Measurements from ENCODE around the gene ITGA2B.
"Not testable (repeated sequence)": the region's sequence is repeated elsewhere in the genome, so short reads cannot be mapped to it uniquely, and the experiment has no call there.

The ITGA2B gene

DNA sequence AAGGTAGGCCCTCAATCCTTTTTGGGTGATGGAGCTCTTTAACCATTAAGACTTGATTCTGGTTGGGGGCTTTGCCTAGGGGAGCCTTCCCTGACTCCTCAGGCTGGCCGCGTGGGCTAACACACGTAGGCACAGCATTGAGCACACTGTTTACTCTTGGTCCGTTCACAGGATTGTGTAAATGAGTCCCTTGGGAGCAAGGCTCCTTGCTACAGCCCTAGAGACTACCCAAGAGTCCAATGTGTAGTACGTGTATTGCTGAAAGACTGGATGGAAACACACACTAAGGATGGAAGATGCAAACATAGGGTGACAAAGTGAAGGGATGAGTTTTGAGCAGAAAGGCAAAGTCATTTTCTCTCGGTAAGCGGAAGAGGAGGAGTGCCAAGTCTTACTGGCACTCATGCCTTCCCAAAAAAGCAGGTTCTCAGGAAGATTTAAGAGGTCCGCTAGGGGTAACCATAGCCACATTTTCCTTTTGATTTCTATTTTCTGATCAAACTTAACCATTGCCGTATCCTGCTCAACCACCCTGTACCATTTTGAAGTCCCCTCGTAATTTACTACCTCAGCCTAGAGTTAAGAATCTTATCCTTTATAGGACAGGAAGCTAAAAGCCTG lies 911 bp upstream of the ITGA2B start:
- DNase-seq, result no peak

DNA sequence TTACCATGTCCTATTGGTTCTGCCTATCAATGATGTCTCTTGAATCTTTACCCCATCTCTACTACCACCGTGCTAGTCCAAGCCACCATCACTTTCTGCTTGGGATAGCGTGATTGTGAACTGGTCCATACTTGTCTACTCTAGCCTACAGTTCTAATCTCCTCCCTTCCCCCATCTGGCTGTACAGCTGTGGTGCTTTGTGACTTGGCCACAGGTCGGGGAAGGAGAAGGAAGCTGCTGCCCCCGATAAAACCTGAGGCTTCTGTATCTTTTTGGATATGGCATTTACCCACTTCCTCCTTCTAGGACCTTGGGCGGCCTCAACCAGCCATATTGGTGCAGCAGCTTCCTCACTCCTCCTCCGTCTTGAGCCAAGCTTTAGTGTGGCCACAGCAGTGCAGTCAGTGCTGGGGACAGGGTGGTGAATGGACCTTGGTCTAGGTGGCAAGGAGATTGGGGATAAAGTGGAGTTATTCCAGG lies 314 bp upstream of the ITGA2B start:
- no peak for DNase-seq

DNA sequence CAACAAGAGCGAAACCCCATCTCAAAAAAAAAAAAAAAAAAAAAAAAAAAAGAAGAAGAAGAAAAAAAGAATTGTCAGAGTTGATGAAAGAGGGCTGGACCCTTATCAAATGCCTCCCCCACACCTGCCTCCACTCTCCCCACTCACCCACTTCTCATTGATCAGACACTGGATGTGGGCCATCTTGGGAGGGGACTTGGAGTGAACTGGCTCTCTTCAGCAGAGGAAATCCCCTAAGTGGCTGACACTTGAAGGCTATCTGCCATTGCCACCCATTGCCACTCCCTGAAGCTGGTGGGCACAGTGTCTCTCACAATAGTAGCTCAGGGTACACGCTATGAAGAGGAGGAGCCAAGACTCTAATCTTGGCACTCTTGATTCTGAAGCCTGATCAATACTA lies 1.6 kb downstream of the ITGA2B start:
- no peak for DNase-seq

DNA sequence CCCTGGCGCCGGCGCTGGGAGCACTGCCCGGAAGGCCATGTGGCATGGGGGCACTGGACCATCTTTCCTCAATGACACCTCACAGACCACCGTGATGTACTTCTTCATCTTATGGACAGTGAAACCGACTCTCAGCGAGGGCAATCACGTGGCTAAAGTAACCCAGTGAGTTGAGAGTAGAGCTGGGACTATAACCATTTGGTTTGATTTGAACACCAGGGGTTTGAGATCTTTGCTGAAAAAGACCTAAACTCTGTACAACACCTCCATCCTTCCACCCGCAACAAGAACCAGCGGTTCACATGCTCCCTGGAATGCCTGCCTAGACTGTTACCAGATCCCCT lies 3.3 kb downstream of the ITGA2B start:
- DNase-seq, result no peak

DNA sequence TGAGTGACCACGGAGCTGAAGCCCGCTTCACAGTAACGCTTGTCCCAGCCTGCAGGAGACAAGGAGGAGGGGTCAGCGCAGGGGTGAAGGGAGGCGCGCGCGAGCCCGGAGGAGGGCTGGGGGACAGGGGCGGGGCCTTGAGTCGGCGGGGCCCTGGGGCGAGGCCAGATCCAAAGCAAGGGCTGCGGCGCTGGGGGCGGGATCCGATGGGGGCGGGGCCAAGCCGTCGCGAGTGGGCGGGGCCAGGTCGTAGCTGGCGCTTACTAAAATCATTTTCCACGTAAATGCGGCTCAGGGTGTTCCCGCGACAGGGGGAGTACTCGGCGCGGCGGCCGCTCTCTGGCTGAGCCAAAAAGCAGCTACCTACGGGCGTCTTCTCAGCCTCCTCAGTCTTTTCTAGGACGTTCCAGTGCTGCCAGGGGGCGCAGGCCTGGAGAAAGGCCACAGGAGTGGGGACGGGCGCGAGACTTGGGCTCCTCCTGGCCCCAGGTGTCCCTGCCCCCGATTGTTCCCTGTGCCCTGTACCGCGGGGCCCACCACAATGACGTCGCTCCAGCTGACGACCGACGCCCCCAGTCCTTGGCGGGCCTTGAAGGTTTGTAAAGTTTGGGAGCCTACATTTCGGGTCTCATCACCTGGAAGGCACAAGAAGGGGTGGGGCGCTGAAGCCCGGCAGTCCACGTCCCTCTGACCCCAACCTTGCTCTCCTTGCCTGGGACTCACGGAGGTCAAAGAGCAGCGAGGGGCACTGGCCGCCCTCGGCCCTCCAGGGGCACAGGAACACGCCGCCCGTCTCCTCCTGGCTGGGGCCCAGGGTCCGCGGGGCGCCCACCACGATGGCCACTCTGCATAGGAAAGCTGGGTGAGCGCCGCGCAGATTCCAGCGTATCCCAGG lies 3.9 kb downstream of the ITGA2B start:
- DNase-seq, result peak; percentile 85 to 87

DNA sequence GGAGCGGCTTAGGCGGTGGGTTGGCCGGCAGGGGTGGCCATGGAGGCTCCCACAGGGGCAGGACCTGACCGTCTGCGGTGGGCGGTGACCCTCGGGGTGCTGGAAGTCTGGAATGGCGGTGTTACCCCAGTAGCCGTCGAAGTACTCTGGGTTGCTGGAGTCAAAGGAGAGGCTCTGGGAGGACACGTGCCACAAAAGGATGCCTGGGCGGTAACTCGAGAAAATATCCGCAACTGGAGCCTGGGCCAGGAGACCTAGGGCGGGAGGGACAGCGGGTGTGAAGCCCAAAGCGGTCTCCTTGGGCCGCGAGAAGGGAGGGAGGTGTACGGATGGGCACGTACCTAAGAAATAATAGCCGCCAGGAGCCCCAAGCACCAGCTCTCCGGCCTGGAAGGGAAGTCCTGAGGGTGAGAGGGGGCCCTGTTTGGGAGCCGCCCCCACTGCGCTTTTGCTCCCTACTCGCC lies 4.6 kb downstream of the ITGA2B start:
- no peak for DNase-seq

DNA sequence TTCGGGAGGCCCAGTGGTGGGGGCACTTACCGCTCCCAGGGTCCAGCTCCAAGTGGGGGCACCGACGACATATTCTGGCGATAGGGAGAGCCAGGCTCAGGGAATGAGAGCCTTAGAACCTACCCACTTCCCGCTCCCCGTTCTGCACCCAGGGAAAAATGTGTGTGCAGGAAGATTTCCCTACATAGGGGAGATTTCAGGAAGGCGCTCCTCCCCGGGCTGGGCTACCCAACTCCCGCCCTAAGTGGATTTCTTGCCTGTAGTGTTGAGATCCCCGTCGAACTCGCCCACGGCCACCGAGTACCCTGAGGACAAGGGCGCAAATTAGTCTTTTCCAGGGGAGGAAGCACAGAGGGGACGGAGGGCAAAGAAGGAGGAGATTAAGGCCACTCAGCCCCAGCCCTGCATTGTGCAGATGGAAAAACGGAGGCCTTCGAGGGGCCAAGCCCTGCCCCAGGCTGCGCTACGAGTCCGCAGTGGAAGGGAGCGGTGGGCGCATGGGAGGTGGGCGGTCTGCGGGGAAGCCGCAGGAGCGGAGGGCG lies 5.1 kb downstream of the ITGA2B start:
- DNase-seq, result no peak

DNA sequence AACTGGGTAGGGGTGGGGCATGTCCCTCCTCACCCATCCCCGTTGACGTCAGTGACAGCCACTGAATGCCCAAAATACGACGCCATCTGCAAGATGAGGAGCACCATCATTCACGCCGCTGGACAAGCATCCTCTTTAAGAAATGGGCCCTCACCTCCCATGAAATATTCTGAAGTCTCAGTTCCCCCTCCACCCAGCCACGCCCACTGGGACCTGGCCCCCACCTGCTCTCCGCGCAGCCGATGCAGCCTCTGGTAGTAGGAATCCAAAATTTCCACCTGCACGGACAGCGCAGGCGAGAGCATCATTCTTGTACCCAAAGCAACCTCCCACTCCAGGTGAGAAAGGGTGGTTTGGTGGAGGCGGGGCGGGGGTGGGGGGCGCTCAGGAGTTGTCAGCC lies 5.6 kb downstream of the ITGA2B start:
- no peak for DNase-seq

DNA sequence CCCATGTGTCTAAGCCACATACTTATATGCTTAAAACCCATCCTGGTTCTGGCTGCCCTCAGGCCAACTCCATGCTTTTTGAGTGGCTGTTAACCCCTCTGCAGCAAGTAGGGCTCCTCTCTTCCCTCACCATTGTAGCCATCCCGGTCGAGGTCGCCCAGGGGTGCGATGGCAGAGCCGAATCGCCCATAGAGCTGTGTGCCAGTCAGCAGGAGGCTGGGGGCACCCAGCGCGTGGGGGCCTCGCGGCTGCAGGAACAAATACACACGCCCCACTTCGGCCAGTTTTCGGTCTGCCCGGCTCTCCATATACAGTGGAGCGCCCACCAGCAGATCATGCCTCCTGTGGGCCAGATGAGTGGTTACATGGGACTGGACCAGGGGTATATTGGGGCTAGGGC lies 6.1 kb downstream of the ITGA2B start:
- DNase-seq, result no peak

DNA sequence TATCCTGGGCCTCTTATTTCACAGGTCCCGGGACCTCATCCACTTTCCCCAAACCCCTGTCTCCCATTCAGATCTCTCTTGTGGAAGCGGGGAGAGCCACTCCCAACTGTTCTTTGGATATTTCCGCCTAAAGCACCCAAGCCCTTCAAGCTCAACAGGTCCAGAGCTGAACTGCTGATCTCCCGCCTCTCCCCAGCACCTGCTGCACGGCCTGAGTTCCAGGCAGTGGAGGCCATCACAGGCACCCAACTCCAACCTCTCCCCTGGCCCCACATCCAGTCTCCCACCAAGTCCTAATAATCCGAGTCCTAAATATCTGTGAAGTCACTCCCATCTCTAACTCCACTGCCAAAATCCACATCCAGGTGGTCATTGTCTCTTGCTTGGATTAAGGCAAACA lies 6.5 kb downstream of the ITGA2B start:
- DNase-seq, result no peak

DNA sequence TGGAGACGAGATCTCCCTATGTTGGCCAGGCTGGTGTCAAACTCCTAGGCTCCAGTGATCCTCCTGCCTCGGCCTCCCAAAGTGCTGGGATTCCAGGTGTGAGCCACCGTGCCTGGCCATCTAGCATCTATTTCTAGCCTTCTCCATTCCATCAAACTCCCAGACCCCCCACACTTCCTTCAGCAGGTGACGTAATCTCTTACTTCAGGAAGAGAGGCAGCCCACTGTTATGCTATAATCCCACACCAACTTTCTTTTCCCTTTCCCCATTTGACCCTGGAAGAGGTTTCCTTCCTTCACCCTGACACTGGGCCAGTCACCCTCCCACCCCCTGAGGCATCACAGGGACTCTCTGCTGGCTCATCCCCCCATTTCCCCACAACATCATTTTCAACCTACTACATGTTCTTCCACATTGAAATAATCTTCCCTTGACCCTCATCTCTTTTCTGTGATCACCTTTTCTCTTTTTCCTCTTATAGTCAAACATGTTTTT lies 7.6 kb downstream of the ITGA2B start:
- DNase-seq, result no peak

DNA sequence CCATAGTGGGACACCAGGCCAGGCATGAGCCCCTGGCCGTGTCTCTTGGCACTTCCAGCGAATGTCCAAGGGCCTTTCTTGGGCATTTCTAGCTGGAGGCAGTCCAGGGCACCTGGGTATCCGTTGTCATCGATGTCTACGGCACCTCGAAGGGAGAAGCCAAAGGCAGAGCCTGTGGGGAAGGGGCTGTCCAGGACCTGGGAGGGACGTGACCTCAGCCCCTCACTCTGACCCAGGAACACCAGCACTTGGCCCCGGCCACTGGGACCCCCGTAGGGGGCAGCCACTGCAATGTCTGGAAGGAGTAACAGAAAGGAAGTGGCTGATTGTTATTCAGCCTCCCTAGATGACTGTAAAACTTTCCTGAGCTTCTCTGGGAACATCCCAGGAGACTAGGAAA lies 8.7 kb downstream of the ITGA2B start:
- no peak for DNase-seq

DNA sequence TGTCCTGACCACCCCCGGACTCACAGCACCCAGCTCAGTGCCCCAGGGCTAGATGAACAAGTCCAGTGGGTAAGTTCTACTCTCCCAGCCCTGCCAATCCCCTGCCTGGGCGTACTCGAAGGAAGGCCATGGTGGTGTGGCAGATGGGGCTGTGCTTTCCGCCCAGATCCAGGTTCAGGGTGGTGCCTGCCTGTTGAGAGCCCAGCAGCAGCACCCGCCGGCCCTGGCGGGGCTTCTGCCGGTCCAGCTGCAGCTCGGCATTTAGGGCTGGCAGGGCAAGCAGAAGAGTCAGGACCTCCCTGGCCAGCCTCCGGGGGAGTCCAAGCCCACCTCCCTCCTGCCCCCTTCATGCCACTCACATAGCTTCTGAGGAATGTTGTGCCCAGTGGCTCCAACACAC lies 9.6 kb downstream of the ITGA2B start:
- no peak for DNase-seq

DNA sequence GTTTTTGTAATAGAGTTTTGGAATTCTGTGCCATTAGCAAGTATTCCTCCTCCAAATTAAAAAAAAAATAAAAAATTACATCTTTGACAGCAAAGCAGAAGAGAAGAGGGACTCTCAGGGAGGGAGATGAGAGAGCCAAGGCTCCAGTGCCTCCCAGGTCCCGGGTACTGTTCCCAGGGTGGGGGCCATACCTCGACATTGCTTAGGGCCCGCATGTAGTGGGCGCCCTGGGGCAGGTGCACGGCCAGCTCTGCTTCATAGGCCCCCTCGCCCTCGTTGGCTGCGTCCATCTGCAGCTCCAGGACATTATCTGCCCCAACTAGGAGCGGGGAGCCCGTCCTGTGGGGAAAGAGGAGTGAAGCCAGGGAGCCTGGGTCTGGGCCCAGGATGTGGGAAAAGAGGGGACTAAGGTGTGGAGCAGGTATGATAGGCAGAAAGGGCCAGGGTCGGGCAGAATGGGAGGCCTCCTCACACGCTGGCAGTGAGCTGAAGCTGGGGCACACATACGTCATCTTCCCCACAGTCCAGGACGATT lies 11.2 kb downstream of the ITGA2B start:
- no peak for DNase-seq

DNA sequence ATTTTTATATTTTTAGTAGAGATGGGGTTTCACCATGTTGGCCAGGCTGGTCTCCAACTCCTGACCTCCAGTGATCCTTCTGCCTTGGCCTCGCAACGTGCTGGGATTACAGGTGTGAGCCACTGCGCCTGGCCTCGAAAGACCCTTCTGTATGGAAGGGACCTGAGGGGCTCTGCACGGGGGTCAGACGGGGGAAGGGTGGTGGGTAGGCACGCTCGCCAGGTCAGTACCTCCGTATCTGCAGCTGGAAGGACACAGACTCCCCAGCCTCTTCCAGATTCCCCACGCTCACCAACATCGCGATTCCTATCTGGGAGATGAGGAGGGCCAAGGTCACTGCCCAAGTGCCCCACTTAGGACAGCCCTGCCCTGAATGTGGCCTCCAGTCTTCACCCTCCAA lies 12.7 kb downstream of the ITGA2B start:
- no peak for DNase-seq

DNA sequence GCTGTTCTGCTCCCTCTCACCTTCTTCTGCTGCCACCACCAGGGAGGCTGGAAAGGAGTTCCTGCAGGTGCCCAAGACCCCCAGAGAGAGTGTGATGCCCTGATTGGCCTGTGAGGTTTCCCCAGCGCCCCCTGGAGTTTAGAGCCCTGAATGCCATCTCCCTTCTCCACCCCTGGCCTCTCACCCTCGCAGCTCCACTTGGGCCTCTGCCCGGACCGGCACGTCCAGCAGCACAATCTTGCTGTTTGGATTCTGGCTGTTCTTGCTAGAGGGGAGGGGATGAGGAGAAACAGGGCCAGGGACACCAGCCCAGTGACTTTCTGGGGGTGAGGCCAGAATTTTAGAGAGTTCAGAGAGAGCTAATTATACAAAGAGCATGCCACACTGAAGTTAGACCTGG lies 13.3 kb downstream of the ITGA2B start:
- peak in 1 of 2 donors; percentile 23 for DNase-seq

DNA sequence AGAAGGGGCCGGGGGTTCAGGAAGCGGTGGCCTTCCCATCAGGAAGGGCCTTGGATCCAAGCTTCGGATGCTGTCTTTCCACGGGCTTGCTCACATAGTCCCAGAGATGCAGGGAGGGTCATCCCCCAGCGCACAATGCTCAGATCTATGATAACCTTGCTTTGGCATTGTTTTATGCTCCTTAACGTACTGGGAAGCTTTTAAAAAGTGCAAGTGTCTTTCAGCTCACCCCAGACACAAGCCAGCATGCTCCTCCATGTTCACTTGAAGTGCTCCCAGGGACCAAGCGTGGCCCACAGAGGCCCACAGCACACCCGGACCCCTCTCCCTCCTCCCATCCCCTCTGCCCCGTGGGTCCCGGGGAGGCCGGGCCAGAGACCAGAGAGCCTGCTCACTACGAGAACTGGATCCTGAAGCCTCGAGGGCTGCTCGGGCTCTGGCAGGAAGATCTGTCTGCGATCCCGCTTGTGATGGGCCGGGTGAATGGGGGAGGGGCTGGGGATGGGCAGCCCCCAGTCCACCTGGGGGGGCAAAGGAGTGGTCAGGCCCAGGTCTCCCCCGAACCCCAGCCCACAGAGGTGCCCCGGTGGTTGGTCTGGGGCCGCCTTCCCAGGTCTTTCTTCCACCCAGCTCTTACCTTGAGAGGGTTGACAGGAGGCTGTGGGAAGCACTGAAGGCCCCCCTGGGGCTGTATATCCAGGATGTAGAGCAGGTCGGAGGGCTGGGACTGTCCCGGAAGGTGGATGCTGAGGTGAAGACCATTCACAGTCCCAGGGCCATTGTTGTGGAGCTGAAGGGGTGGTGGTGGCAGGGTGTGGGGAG lies 14.0 kb downstream of the ITGA2B start:
- no peak for DNase-seq

DNA sequence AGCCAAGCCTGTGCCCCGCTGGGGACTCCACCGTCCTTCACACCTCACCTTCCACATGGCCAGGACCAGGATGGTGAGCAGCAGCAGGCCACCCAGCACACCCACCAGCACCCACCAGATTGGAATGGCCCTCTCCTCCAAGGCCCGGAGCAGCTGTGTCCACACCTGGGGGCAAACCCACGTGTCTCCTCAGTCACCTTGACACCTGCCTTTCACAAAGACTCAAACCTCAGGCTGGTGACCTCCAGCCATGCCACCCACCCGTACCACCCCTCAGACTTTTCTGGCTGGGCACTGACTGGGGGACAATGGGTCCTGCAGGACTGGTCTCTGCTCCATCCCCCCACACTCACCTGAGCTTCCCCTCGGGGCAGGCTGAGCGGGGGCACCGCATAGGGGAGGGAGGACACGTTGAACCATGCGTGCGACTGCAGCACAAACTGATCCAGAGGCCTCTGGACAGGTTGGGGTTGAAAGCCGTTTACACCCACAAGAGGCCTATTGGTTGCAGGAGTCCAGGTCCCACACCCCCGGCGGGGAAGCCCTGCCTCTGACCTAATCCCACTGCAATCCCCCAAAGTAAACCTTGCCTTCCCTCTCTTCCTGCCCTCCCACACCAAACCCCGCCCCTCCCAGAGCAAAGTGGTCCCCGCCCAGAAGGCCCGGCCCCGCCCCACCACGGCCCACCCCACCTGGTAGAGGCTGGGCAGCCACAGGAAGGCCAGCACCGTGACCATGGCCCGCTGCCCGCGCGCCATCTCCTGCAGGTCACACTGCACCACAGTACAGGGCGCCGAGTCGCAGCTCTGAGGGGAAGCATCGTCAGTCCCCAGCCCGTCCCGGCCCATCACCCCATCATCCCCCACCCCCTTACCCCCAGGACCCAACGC lies 14.9 kb downstream of the ITGA2B start:
- no peak for DNase-seq

DNA sequence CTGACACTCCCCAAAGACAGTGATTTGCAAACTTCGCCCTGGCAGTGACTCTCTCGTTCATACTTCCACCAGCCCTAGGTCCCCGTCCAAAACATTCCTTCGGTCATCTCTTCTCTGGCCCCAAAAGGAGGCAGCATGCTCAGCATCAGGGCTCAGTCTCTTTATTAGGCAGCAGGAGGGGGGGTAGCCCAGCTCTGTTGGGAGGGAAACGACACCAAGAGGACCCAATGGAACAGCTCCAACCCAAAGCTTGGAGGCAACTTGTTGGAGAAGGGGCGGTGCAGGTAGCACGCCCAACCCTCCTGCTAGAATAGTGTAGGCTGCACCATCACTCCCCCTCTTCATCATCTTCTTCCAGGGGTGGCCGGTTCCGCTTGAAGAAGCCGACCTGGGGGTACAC lies 17.4 kb downstream of the ITGA2B start:
- DNase-seq, result no peak

DNA sequence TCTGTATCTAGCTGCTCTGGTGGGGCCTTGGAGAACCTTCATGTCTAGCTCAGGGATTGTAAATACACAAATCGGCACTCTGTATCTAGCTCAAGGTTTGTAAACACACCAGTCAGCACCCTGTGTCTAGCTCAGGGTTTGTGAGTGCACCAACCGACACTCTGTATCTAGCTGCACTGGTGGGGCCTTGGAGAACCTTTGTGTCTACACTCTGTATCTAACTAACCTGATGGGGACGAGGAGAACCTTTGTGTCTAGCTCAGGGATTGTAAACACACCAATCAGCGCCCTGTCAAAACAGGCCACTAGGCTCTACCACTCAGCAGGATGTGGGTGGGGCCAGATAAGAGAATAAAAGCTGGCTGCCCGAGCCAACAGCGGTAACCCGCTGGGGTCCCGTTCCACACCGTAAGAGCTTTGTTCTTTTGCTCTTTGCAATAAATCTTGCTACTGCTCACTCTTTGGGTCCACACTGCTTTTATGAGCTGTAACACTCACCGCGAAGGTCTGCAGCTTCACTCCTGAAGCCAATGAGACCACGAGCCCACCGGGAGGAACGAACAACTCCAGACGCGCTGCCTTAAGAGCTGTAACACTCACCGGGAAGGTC lies 19.9 kb downstream of the ITGA2B start:
- DNase-seq, result not testable (repeated sequence)

Measured in stimulated activated CD4-positive, alpha-beta T cell treated with anti-CD3 and anti-CD28 coated beads, Interleukin-2, amount 100 ng/mL, for 48 hours (primary cell).